ENCODE data around the gene HOXD4. TPM values are rescaled to one million over a fixed set of nuclear protein-coding genes. Genes with fewer than 3 reads are reported as not detected.

HOXD4 gene
- total and polyA plus RNA-seq, 8 donors = 0.17 to 0.99 (median 0.68) TPM

GRCh38 chr2:176138526-176138922 lies 12.8 kb upstream of the HOXD4 start:
- intact Hi-C loops (cut with DNase I) = loop anchor here in 1 of 2 donors (5.0 to 10.0 kb wide), 2 partner anchors 419 to 676 kb away; no protein-coding TSS in a partner anchor
- Histone ChIP-seq H3K36me3 (no peaks in the 10 kb centered on the region), H3K9me3 (no peaks in the 10 kb centered on the region), H3K4me1 (peaks cover 12 to 20% of the 10 kb centered on the region in 2 donors), H3K27ac (no peak overlapping the region), H3K4me3 (no peak overlapping the region), H3K27me3 (peaks cover 80 to 100% of the 10 kb centered on the region in 2 donors)
- DNase-seq = no peak
- no peak for TF ChIP-seq CTCF (IDR thresholded peaks at IDR 0.05)
- ATAC-seq = no peak

GRCh38 chr2:176138923-176139660 lies 12.3 kb upstream of the HOXD4 start:
- intact Hi-C loops (cut with DNase I) = loop anchor here in 1 of 2 donors (5.0 to 10.0 kb wide), 2 partner anchors 418 to 676 kb away; no protein-coding TSS in a partner anchor
- Histone ChIP-seq H3K27me3 (peaks cover 74 to 100% of the 10 kb centered on the region in 2 donors), H3K4me1 (peaks cover 12 to 20% of the 10 kb centered on the region in 2 donors), H3K27ac (no peak overlapping the region), H3K9me3 (no peaks in the 10 kb centered on the region), H3K36me3 (no peaks in the 10 kb centered on the region), H3K4me3 (no peak overlapping the region)
- TF ChIP-seq CTCF (IDR thresholded peaks at IDR 0.05) = no peak
- DNase-seq (no peak), ATAC-seq (no peak)

- H3K27me3 ChIP-seq = peaks cover 69 to 100% of the 10 kb centered on the region in 2 donors
- H3K4me3 ChIP-seq = peak overlapping the region in 1 of 2 donors; percentile 31
- H3K4me1 ChIP-seq = peaks cover 12 to 20% of the 10 kb centered on the region in 2 donors
- H3K27ac ChIP-seq = no peak overlapping the region
- H3K36me3 ChIP-seq = no peaks in the 10 kb centered on the region
- intact Hi-C loops (cut with DNase I) = loop anchor here in 1 of 2 donors (5.0 to 10.0 kb wide), 3 partner anchors 315 to 675 kb away; no protein-coding TSS in a partner anchor
- H3K9me3 ChIP-seq = no peaks in the 10 kb centered on the region
- TF ChIP-seq CTCF (IDR thresholded peaks at IDR 0.05) = no peak
- ATAC-seq (peak; percentile 10), DNase-seq (no peak)
Measured at GRCh38 chr2:176139661-176140512, 11.5 kb upstream of the HOXD4 start.

- H3K4me1 ChIP-seq = peaks cover 12 to 20% of the 10 kb centered on the region in 2 donors
- H3K27ac ChIP-seq = no peak overlapping the region
- peaks cover 69 to 100% of the 10 kb centered on the region in 2 donors for H3K27me3 ChIP-seq
- TF ChIP-seq CTCF (IDR thresholded peaks at IDR 0.05) = peak; percentile 81
- intact Hi-C loops (cut with DNase I) = loop anchor here in 1 of 2 donors (10.0 kb wide), 1 partner anchor 314 kb away; no protein-coding TSS in a partner anchor
- H3K4me3 ChIP-seq = peak overlapping the region; percentile 18 to 31
- no peaks in the 10 kb centered on the region for H3K9me3 ChIP-seq
- peak; percentile 97 for ATAC-seq
- peak; percentile 54 to 89 (median 80) for DNase-seq
- no peaks in the 10 kb centered on the region for H3K36me3 ChIP-seq
Measured at GRCh38 chr2:176140513-176141317, 10.6 kb upstream of the HOXD4 start.
